Kidney tubule cell (primary cell): ENCODE measurements around the gene ARHGDIG.

Source experiments
- DNase-seq: peaks from one replicate; pipeline ENCODE4 v3.0.0-alpha.2; 2018; ENCODE audit warnings: low spot score

ARHGDIG gene

GRCh38 chr16:297832-298231 lies 17.4 kb downstream of the ARHGDIG start:
- DNase-seq, result no peak

GRCh38 chr16:301235-301634 lies 20.8 kb downstream of the ARHGDIG start:
- no peak for DNase-seq

- no peak for DNase-seq
Measured at GRCh38 chr16:301950-302349, 21.6 kb downstream of the ARHGDIG start.

GRCh38 chr16:303760-304505 lies 23.5 kb downstream of the ARHGDIG start:
- DNase-seq, result no peak

- no peak for DNase-seq
Measured at GRCh38 chr16:305916-306626, 25.7 kb downstream of the ARHGDIG start.

GRCh38 chr16:306911-307370 lies 26.6 kb downstream of the ARHGDIG start:
- DNase-seq, result no peak

GRCh38 chr16:307691-308312 lies 27.4 kb downstream of the ARHGDIG start:
- no peak for DNase-seq

GRCh38 chr16:309476-309875 lies 29.1 kb downstream of the ARHGDIG start:
- DNase-seq, result no peak

- DNase-seq, result no peak
Measured at GRCh38 chr16:311725-312124, 31.3 kb downstream of the ARHGDIG start.

GRCh38 chr16:314351-314750 lies 34.0 kb downstream of the ARHGDIG start:
- no peak for DNase-seq

- DNase-seq, result no peak
Measured at GRCh38 chr16:314795-315299, 34.5 kb downstream of the ARHGDIG start.

GRCh38 chr16:316741-317464 lies 36.5 kb downstream of the ARHGDIG start:
- no peak for DNase-seq

GRCh38 chr16:317583-317982 lies 37.2 kb downstream of the ARHGDIG start:
- DNase-seq, result no peak

- no peak for DNase-seq
Measured at GRCh38 chr16:318628-319027, 38.2 kb downstream of the ARHGDIG start.

- no peak for DNase-seq
Measured at GRCh38 chr16:320206-320605, 39.8 kb downstream of the ARHGDIG start.

- no peak for DNase-seq
Measured at GRCh38 chr16:321532-321931, 41.1 kb downstream of the ARHGDIG start.

- DNase-seq, result no peak
Measured at GRCh38 chr16:322476-323143, 42.2 kb downstream of the ARHGDIG start.

- no peak for DNase-seq
Measured at GRCh38 chr16:324201-324450, 43.7 kb downstream of the ARHGDIG start.

GRCh38 chr16:324451-325334 lies 44.3 kb downstream of the ARHGDIG start:
- peak; percentile 8 for DNase-seq

GRCh38 chr16:325375-326145 lies 45.2 kb downstream of the ARHGDIG start:
- DNase-seq, result no peak
